GM12892 (cell line): Measurements from ENCODE around the gene GPR132.

Experiments used
- POLR2A ChIP-seq: IDR thresholded peaks from 2 replicates; pipeline ENCODE4 v1.6.1; 2011; ENCODE audit warnings: low read depth, low read length, control low read depth
- POLR2AphosphoS5 ChIP-seq: IDR thresholded peaks from 2 replicates; pipeline ENCODE4 v1.6.1; 2011; ENCODE audit warnings: low read depth, low read length, control low read depth

GRCh38 chr14:105069522-105069870, 4.3 kb upstream of the GPR132 start:
- 0 out of 2 replicates have a peak, but pooled peaks have one; percentile 1 for TF ChIP-seq POLR2AphosphoS5
- TF ChIP-seq POLR2A = no peak
